Common myeloid progenitor, CD34-positive (primary cell): ENCODE measurements around the gene UBE3B.

Experiments
- CTCF ChIA-PET: fragments of 350-600 bp; sonication (Branson Sonifier 250); formaldehyde crosslinking; loops from one replicate; lab custom pipeline; 2021; ENCODE audit warnings: antibody characterized with exemption; lab: Charles Lee
- POLR2A ChIA-PET: fragments of 350-600 bp; sonication (Branson Sonifier 250); formaldehyde crosslinking; loops from one replicate; lab custom pipeline; 2021; ENCODE audit warnings: antibody characterized with exemption; lab: Charles Lee
- DNase-seq, 3 donors: peaks; one replicate each; pipeline versions ENCODE4 v3.0.0 to v3.0.0-alpha.2; 2013
- H3K27ac ChIP-seq, 2 experiments: 1 replicate in 1 of 2; 2 replicates in 1 of 2; pipeline ENCODE4 v1.7.0; 2013; ENCODE audit warnings: inconsistent platforms in 2 of 2, low read length in 2 of 2, mild to moderate bottlenecking in 2 of 2, low read depth in 1 of 2, moderate library complexity in 1 of 2; ENCODE audit not compliant: severe bottlenecking in 2 of 2, insufficient read depth in 1 of 2, poor library complexity in 1 of 2
- H3K27me3 ChIP-seq, 5 experiments: replicated peaks in 2 of 5; 1 replicate in 3 of 5; 2 replicates in 2 of 5; pipeline versions ENCODE4 v1.6.1 to v1.7.0; 2013; ENCODE audit warnings: low read length in 4 of 5, mild to moderate bottlenecking in 2 of 5, moderate library complexity in 2 of 5, inconsistent platforms in 1 of 5; ENCODE audit not compliant: insufficient read depth in 5 of 5, control insufficient read depth in 4 of 5
- H3K36me3 ChIP-seq, 4 experiments: 1 replicate in 2 of 4; 2 replicates in 2 of 4; pipeline versions ENCODE4 v1.6.1 to v1.7.0; 2013; ENCODE audit warnings: low read length in 3 of 4, control low read depth in 1 of 4, mild to moderate bottlenecking in 1 of 4; ENCODE audit not compliant: control insufficient read depth in 4 of 4, insufficient read depth in 4 of 4
- H3K4me1 ChIP-seq, 4 experiments: 1 replicate in 3 of 4; 2 replicates in 1 of 4; pipeline versions ENCODE4 v1.6.1 to v1.7.1; 2013; ENCODE audit warnings: low read length in 3 of 4, mild to moderate bottlenecking in 3 of 4, control low read depth in 1 of 4, inconsistent platforms in 1 of 4, moderate library complexity in 1 of 4; ENCODE audit not compliant: control insufficient read depth in 4 of 4, insufficient read depth in 4 of 4; ENCODE audit errors: control extremely low read depth in 1 of 4
- H3K4me3 ChIP-seq, 7 experiments: 1 replicate in 4 of 7; 2 replicates in 3 of 7; pipeline versions ENCODE4 v1.5.1 to v1.7.0; 2013; ENCODE audit warnings: mild to moderate bottlenecking in 7 of 7, low read length in 6 of 7, moderate library complexity in 6 of 7, inconsistent platforms in 2 of 7, low read depth in 2 of 7, control low read depth in 1 of 7; ENCODE audit not compliant: insufficient read depth in 4 of 7, control insufficient read depth in 1 of 7; ENCODE audit errors: extremely low read depth in 1 of 7
- H3K9me3 ChIP-seq, 5 experiments: 1 replicate in 4 of 5; 2 replicates in 1 of 5; pipeline versions ENCODE4 v1.6.1 to v1.7.1; 2013; ENCODE audit warnings: low read length in 4 of 5, mild to moderate bottlenecking in 2 of 5, inconsistent platforms in 1 of 5, low read depth in 1 of 5, moderate library complexity in 1 of 5; ENCODE audit not compliant: control insufficient read depth in 4 of 5, insufficient read depth in 2 of 5; ENCODE audit errors: control extremely low read depth in 1 of 5
- WGBS: methylation state at CpG from one replicate; pipeline ENCODE4 v1.1.5; 2013; ENCODE audit not compliant: insufficient coverage; 5-methylcytosine and 5-hydroxymethylcytosine counted together

The UBE3B gene

DNA sequence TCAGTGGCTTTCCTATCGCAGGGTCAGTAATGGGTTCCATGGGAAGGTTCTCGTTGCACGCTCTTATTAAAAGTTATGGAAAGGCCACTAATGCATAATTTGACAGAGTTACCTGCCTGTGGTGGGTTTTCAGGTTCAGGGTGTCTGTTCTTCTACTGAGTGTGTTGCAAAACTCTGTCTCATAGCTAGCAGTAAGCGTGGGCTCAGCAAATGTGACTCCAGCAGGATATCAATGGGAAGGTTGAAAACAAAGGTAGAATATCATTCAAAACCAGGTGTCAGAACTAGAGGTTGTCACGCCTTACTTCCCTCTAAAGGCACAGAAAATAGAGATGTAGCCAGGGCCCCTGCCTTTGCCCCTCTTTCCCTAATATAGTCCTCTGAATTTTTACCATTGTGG, 24.9 kb downstream of the UBE3B start:
- Histone ChIP-seq H3K4me1 (no peaks in the 10 kb centered on the region), H3K27ac (no peak overlapping the region), H3K27me3 (no peaks in the 10 kb centered on the region), H3K4me3 (no peak overlapping the region), H3K9me3 (no peaks in the 10 kb centered on the region), H3K36me3 (peaks cover 14 to 96% (median 69%) of the 10 kb centered on the region in 4 experiments)
- DNase-seq: no peak
- CTCF ChIA-PET: interaction anchor here (1.1 to 1.4 kb wide), 2 partner anchors 8 to 343 kb away, joined by 3 read pairs; no protein-coding TSS in a partner anchor
- WGBS: 100% methylated on average over 5 of the region's 5 CpGs
- POLR2A ChIA-PET: no interaction called here

DNA sequence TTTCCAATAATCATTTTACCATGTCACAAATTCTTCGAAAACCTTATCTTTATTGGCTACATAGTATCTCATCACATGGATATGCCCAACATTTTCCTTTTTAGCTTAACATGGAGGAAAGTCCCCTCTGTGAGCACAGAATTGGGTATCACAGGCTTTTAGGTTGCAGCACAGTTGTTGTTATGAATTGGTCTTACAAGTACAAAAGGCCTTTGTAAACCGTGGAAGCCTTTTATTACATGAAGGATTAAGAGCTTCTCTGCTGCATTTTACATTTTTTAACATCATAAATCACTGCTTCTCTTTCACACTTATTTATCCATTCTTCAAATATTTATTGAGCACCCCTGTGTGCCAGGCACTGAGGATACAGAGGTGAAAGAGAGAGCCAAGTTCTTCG, 26.2 kb downstream of the UBE3B start:
- no peaks in the 10 kb centered on the region for H3K9me3 ChIP-seq
- DNase-seq: no peak
- no peak overlapping the region for H3K27ac ChIP-seq
- no peak overlapping the region for H3K4me3 ChIP-seq
- no peaks in the 10 kb centered on the region for H3K4me1 ChIP-seq
- H3K27me3 ChIP-seq: no peaks in the 10 kb centered on the region
- ChIA-PET POLR2A (no interaction called here), CTCF (interaction anchor here (1.0 kb wide), 1 partner anchor 17 kb away, joined by 3 read pairs; no protein-coding TSS in a partner anchor)
- H3K36me3 ChIP-seq: peaks cover 23 to 96% (median 70%) of the 10 kb centered on the region in 4 experiments
- 100% methylated on average over 1 of the region's 3 CpGs for WGBS

DNA sequence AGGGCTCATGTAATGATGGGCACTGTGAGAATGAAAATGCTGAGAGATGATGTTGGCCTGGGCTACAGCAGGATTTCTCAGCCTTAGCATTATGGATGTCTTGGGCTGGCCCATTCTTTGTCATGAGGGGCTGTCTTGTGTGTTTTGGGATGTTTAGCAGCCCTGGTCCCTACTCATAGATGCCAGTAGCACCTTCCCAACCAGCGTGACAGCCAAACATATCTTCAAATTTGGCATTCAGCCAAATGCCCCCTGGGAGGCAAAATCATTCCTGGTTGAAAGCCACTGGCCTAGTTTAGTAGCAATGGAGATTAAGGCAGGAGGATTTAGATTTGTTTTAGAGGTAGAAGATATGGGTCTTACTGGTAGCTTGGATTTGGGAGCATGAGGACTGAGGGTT, 26.6 kb downstream of the UBE3B start:
- no peak overlapping the region for H3K27ac ChIP-seq

GRCh38 chr12:109510196-109510595, 32.8 kb downstream of the UBE3B start:
- CTCF ChIA-PET: interaction anchor here (0.9 to 4.1 kb wide), 5 partner anchors 8 to 265 kb away, joined by 3 to 24 read pairs (median 3); no protein-coding TSS in a partner anchor
- peaks cover 19 to 91% (median 65%) of the 10 kb centered on the region in 4 experiments for H3K36me3 ChIP-seq

More for the DNA sequence above, 26.6 kb downstream of the UBE3B start:
- no peak for DNase-seq
- ChIA-PET POLR2A (no interaction called here), CTCF (interaction anchor here (1.0 kb wide), 1 partner anchor 17 kb away, joined by 3 read pairs; no protein-coding TSS in a partner anchor)
- no CpG with 5 or more reads among the region's 1 CpG for WGBS
- Histone ChIP-seq H3K4me1 (no peaks in the 10 kb centered on the region), H3K4me3 (no peak overlapping the region), H3K27me3 (no peaks in the 10 kb centered on the region), H3K9me3 (no peaks in the 10 kb centered on the region), H3K36me3 (peaks cover 23 to 96% (median 68%) of the 10 kb centered on the region in 4 experiments)

DNA sequence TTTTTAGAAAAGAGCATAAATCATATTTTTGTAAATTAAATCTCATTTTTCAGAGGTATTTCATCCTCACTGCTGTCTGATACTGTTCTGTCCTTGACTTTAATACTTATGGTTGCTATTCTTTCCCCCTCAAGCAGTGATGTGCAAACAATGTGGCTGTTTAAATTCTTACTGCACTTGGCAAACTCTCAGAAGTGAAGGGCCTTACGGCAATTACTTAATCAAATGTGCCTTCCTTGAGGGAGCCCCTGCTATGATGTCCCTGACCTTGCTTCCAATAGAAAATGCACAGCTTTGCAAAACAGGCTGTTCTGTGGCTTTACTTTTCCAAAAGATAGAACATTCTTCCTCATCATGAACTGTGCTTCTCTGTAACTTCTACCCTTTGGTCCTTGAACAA, 35.2 kb downstream of the UBE3B start:
- POLR2A ChIA-PET: no interaction called here
- DNase-seq: no peak
- H3K4me3 ChIP-seq: no peak overlapping the region
- no peaks in the 10 kb centered on the region for H3K4me1 ChIP-seq
- H3K9me3 ChIP-seq: no peaks in the 10 kb centered on the region
- H3K36me3 ChIP-seq: peaks cover 16 to 81% (median 63%) of the 10 kb centered on the region in 4 experiments
- 88% methylated on average over 1 of the region's 1 CpG for WGBS
- CTCF ChIA-PET: interaction anchor here (4.1 kb wide), 1 partner anchor 7 kb away, joined by 24 read pairs; no protein-coding TSS in a partner anchor
- H3K27me3 ChIP-seq: no peaks in the 10 kb centered on the region
- no peak overlapping the region for H3K27ac ChIP-seq

More at GRCh38 chr12:109510196-109510595, 32.8 kb downstream of the UBE3B start:
- Histone ChIP-seq H3K4me1 (no peaks in the 10 kb centered on the region), H3K27ac (no peak overlapping the region), H3K4me3 (no peak overlapping the region), H3K27me3 (no peaks in the 10 kb centered on the region), H3K9me3 (no peaks in the 10 kb centered on the region)
- no peak for DNase-seq
- WGBS: 97% methylated on average over 15 of the region's 15 CpGs
- POLR2A ChIA-PET: interaction anchor here (0.6 kb wide), 3 partner anchors 66 to 1819 kb away, joined by 3 read pairs; no protein-coding TSS in a partner anchor

DNA sequence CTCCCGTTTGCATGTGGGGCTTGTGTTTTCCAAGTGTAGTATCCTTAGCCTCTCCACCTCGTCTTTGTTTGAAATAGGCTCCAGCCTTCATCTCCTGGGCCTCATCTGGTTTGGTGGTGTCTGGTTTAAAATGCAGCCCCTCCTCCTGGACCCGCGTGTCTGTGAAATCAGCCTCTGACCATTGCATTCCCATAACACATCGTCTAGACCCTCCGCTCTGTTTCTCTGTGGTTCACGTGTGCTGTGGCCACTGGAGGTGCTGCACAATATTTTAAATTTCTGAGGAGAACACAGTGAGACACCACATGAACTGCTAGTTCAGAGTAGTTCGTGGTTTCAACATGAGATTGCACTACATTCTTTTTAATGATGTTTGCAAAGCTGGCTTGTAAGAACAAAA, 35.6 kb downstream of the UBE3B start:
- no peaks in the 10 kb centered on the region for H3K4me1 ChIP-seq
- no peak for DNase-seq
- POLR2A ChIA-PET: no interaction called here
- H3K36me3 ChIP-seq: peaks cover 12 to 81% (median 62%) of the 10 kb centered on the region in 4 experiments
- H3K27me3 ChIP-seq: no peaks in the 10 kb centered on the region
- no peak overlapping the region for H3K27ac ChIP-seq
- H3K9me3 ChIP-seq: no peaks in the 10 kb centered on the region
- WGBS: 98% methylated on average over 8 of the region's 8 CpGs
- CTCF ChIA-PET: no interaction called here
- H3K4me3 ChIP-seq: no peak overlapping the region

DNA sequence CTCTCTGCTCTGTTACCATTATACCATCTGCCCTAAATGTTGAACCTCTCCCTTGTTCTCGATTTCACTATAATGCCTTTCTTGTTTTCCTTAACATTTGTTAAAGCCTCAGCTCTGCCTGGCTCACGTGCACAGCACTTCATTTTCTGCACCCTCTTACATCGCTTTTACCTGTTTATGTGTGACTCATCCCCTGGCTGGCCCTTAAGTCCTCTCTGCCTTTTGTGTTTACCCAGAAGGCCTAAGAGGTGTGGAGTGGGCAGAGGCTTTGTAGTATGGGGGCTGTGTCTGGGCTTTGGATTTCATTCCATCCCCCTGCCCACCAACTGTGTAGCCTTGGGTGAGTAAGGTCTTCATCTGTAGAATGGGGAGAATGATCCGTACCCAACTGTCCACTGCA, 36.5 kb downstream of the UBE3B start:
- Histone ChIP-seq H3K27me3 (no peaks in the 10 kb centered on the region), H3K27ac (no peak overlapping the region), H3K36me3 (peaks cover 10 to 78% (median 59%) of the 10 kb centered on the region in 4 experiments), H3K4me3 (no peak overlapping the region), H3K4me1 (no peaks in the 10 kb centered on the region), H3K9me3 (no peaks in the 10 kb centered on the region)
- 100% methylated on average over 1 of the region's 4 CpGs for WGBS
- CTCF ChIA-PET: no interaction called here
- POLR2A ChIA-PET: no interaction called here
- DNase-seq: no peak
